Subcutaneous adipose tissue (tissue), 4 donors: Measurements from ENCODE around the gene C10orf88. TPM values are rescaled to one million over a fixed set of nuclear protein-coding genes. Genes with fewer than 3 reads are reported as not detected.

Experiments used
- total RNA-seq, 4 donors: library from RNA; depleted of rRNA; stranded (reverse); fragments of >200 nt; gene quantifications; one replicate each; pipeline ENCODE4 v1.1.0, GENCODE V29; 2016
- TF ChIP-seq, protein P1 (sequence below): fragments of 450-650 bp; IDR thresholded peaks from one replicate; pipeline ENCODE4 v1.5.1; 2016; ENCODE audit warnings: low read depth, mild to moderate bottlenecking, control low read depth, antibody characterized with exemption, moderate library complexity

The C10orf88 gene
- total RNA-seq, 4 donors from 2014 or later: 4.3 to 10.8 (median 7.0) TPM

DNA sequence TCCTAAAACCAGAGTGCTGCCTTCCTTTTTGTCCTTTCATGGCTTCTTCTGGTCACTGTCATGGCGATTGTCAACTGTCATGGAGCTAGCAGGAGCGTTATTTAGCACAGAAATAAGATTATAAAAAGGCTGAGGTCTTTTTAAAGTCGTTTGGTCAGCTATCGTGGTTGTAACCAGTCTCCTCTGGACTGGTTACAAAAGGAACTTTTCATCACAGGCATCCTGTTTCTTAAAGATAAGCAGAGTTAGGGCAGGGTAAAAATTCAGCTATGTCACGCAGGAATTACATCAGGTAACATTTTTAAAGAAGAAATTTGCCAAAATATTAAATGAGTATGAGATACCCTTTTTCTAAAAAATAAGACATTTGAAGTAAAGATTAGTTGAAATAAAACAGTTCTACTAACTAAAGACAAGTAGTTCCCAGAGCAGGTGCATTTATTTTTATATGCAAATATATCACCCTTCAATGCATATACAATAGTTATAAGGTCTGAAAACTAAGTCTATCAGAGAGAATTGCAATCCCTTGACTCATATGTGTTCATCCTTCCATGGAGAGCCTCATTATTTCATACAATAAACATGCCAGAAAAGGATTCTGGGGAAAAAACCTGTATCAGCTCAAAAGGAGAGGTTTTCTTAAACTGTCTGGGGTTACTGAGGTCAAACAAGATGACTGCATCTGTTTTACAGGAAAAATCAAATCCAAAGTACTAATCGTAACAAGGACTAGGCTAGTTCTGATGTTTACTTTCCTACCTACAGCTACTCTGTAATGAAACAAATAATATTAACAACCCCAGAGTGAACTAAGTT, 22.7 kb downstream of the C10orf88 start:
- TF ChIP-seq, protein P1, sequence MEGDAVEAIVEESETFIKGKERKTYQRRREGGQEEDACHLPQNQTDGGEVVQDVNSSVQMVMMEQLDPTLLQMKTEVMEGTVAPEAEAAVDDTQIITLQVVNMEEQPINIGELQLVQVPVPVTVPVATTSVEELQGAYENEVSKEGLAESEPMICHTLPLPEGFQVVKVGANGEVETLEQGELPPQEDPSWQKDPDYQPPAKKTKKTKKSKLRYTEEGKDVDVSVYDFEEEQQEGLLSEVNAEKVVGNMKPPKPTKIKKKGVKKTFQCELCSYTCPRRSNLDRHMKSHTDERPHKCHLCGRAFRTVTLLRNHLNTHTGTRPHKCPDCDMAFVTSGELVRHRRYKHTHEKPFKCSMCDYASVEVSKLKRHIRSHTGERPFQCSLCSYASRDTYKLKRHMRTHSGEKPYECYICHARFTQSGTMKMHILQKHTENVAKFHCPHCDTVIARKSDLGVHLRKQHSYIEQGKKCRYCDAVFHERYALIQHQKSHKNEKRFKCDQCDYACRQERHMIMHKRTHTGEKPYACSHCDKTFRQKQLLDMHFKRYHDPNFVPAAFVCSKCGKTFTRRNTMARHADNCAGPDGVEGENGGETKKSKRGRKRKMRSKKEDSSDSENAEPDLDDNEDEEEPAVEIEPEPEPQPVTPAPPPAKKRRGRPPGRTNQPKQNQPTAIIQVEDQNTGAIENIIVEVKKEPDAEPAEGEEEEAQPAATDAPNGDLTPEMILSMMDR: no peak

DNA sequence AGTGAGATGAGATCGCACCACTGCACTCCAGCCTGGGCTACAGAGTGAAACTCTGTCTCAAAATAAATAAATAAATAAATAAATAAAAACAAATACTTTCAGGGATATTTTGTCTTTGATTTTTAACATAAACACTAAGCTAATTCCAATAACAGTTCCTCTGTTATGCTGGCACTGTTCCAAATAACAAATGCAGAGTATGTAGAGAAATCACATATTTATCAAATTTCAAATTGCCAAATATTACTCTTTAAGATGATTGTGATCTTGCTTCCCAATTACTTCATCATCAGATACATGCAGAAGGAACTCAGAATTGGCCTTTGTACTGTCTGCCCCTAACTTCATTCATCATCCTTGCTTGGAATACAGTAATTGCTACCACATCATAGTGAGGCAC, 23.9 kb downstream of the C10orf88 start:
- TF ChIP-seq, protein P1: no peak

DNA sequence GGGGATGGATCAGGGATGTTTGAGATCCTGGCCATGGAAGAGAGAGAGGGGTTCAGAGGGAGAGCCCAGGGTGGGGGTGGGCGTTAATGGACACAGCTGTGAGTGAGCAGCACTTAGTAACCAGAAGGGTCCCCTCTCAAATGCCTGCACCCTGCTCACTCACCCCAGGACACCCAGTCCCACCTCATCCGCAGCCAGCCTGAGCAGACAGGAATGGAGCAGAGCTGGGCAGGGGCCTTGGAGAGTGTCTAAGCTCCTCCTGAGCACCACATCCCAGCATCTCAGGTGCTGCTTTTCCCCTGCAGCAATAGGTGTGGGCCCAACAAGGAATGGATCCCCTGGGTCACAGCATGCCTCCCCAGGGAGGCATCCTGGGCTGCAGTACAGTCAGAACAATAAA, 38.3 kb downstream of the C10orf88 start:
- TF ChIP-seq, protein P1: no peak

DNA sequence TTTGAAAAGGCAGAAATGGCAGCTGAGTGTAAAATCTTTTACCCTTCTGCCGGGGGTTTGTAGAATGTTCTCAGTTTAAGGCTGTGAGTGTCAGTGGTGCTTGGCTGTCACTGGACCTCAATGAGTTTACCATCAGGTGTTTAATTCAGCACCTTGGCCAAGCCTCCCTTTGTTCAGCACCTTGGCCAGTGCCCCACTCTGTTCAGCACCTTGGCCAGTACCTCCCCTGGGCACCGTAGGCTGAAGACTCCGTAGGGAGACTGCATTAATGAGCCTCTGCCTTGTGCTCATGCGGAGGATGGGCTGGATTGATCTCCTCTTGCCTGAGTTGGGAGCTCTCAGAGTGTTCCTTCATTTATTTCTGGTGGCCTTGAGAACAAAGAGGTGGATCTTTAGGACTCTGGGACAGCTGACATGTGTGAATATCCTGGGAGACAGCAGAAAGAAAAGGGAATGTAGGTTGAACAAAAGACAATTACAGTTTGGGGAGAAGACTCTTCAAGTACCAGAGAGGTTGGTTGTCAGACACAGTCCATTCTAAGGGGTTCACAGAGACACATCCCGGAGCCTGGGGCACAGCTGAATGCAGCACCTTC, 42.0 kb downstream of the C10orf88 start:
- TF ChIP-seq, protein P1: no peak

DNA sequence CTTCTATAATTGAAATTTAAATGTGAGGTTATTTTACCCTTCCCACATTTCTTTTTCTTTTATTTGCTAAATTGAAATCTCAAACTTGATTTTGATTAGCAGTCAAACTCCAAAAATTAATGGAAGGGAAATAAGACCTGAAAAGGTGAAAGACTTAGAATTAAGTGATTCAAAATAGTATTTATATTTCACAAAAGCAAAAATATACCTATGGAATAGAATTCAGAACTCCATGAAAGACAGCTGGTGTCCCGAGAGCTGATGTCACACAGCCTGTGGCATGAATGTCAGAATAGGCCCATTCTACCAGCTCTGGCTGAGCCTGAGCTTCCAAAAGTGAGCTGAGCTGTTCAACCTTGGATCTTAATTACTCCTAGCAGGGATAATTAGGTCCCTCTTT, 43.7 kb downstream of the C10orf88 start, which contains the start of gene FAM24A:
TSS of gene FAM24A (plus strand) at position 301 of the 400 bp plus-strand sequence. CDS start 1,025 bp downstream, outside the sequence.
- TF ChIP-seq, protein P1: no peak

DNA sequence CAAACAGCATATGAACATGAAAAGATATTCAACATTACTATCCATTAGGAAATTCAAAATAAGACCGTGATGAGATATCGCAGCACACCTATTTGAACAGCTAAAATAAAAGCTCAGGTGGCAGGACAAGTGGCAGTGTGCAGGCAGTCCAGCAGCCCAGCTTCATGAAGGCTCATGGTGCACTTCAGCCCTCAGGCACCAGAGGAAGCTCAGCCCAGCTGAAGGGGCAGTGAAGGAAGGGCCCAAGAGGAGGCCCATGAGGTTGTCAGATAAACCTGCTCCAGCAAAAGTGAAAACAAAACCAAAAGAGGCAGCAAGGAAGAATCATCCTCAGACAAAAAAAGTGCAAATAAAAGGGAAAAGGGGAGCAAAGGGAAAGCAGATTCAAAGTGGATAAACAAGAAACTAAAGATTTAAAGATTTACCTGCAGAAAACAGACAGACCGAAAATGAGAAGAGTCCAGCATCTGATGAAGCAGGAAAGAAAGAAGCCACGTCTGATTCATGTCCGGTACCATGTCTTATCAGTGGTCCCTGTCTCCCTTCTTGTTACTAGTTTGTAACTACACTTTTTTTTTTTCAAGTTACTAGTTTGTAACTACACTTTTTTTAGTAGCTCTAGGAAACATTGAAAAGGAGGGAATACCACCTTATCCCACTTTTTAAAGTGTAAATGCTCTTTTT, 59.6 kb downstream of the C10orf88 start:
- TF ChIP-seq, protein P1: no peak

DNA sequence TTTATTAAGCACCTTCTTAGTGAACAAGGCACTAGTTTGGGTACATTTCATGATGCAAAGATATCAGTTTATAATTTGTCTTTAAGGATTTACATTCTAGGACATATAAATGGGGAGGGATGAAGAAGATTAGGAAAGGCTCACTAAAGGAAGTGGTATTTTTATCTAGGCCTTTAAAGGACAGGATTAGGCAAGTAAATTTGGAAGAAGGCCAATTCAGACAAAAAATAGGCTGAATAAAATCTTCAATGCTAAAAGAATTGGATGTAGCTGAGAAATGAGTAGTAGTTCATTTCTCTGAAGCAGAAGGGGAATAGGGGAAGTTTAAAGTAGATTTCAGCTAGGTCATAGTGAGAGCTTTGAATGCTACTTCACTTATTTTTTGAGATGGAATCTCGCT, 69.9 kb downstream of the C10orf88 start:
- TF ChIP-seq, protein P1: no peak
